HG02852 (cell line): Measurements from ENCODE around the gene PARD3.

ENCODE experiments used
- ATAC-seq: cut with Tn5 transposase; IDR thresholded peaks from one replicate; pipeline ENCODE4 v1.9.1; 2021; ENCODE audit warnings: mild to moderate bottlenecking, moderate library complexity; ENCODE audit not compliant: unreplicated experiment

PARD3 gene

GRCh38 chr10:34156781-34157425 lies 658.2 kb downstream of the PARD3 start:
- no peak for ATAC-seq

DNA sequence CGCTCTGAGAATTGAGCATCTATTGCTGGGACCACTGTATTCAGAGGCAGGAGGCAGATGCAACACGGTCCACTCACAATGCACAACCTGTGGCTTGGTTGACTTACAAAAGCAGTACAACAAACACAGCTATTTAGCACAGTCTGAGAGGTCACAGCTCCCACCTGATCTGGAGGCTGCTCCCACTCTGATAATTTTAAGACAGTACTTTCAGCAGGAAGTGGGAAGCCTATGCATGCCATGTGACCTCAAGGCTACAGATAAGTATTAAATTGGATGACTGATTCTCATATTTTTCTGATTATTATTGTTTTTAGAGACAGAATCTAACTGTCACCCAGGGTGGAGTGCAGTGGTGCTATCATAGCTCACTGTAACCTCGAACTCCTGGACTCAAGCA lies 659.3 kb downstream of the PARD3 start:
- no peak for ATAC-seq

DNA sequence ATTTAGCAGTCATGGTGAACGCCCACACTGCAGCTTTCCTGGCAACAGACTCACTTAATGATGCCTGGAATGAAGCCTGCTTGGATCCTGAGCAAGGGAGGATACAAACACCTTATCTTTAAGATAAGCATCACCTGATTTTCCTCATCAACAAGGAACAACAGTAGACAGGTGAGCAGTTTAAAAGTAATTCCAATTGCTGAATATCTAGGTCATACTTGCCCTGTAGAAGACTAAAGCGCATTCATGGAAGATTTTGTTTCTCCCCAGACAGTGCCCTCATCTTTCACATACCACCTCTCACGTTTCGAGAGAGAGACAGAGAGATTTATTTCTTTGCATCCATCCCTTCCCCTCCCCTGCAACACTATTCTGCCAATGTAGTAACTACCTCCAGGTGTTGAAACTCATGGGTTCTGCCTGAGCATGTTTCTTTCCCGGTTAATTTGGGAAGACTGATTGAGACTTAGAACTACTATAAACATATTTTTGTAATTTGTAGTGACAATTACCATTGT lies 660.7 kb downstream of the PARD3 start:
- ATAC-seq: no peak

DNA sequence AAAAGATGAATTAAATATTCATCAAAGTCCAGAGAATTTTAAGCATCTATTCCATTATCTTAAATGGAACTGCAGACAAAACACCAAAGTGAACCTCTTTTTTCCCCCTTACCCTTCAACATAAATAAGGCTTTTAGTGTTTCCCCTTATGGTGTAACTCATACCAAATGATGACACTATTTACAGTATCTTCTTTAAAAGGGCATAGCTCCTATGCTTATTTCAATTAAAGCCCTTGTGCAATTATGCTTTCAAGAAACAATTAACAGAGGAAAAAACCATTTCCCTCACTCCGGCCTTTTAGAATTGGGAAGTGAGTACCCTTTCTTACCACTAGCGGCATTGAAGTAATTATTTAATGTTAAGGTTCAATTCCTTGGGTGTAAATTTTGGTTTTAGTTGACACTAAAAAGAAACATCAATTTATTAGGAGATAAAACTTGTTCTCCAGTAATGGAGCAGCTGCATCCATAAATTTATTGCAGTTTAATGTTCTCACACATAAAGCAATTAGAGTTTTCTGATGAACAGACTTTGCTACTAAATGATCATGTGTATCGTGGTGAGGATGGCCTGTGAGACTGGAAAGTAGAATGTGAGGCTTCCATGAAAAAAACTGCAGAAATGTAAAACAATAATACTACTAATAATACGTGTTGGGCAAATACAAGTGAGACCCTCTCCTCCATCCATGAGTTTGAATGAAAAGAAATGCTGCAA lies 661.3 kb downstream of the PARD3 start:
- no peak for ATAC-seq

DNA sequence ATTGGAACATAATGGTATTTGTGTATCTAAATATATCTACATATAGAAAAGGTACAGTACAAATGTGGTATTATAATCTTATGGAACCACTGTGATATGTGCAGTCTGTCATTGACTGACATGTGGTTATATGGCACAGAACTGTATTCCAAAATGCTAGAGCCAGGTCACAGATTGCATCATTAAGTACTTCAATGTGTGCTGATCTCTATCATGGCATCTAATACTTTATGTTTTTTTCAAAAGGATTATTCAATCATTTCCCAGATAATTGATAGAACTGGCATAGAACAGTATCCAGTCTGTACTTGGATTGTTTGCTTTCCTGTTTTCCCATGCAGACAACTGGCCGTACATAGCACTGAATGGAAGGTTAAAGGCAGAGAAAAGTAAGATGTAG lies 662.7 kb downstream of the PARD3 start:
- ATAC-seq: no peak

DNA sequence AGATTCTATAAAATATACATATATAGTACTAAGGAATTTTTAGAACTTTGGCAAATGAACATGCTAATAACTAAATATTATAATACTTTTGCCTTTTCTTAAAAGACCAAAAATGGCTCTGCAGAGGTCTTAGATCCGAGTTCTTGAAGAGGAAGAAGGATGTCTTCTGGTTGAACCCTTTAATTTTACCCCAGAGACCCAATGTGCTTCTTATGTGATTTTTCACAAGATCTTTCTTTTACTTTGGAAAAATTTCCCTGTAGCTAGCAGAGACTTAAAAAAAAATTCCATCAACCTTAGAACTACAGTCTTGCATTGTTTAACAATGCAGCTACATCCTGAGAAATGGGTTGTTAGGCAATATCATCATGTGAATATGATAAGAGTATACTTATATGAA lies 663.2 kb downstream of the PARD3 start:
- no peak for ATAC-seq

DNA sequence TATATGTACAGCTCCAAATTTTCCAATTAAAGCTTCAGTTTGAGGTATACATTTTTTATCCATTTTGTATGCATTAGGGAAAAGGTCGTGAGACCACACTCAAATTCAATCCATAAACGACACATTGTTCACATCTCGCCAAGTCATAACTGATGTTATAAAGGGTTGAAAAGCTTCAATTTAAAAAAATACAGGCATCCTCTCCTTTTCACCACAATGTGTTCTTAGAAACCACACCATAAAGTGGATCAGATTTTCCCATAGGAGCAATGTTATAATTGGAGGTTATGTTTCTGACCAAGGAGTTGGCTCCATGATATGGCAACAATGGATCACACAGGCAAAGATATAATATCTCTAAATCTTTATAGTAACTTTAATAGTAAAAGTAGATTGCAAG lies 663.6 kb downstream of the PARD3 start:
- ATAC-seq: no peak

DNA sequence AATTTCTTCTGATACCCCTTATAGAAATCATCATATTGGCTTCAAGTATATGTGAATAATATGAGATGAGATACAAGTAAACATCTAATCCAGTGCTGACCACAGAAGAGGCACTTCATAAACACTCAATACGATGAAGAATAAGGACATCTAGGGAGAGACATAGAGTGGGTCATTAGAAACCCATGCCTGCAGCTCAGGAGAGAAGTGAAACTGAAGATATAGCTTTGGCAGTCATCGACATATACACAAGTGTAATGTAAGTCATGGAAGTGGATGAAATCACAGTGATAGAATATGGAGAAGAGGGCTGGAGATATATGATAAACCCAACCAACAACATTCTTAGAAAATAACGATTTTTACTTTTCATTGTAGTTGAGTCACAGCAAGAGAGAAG lies 665.0 kb downstream of the PARD3 start:
- ATAC-seq: no peak

GRCh38 chr10:34148305-34148657 lies 666.8 kb downstream of the PARD3 start:
- no peak for ATAC-seq

DNA sequence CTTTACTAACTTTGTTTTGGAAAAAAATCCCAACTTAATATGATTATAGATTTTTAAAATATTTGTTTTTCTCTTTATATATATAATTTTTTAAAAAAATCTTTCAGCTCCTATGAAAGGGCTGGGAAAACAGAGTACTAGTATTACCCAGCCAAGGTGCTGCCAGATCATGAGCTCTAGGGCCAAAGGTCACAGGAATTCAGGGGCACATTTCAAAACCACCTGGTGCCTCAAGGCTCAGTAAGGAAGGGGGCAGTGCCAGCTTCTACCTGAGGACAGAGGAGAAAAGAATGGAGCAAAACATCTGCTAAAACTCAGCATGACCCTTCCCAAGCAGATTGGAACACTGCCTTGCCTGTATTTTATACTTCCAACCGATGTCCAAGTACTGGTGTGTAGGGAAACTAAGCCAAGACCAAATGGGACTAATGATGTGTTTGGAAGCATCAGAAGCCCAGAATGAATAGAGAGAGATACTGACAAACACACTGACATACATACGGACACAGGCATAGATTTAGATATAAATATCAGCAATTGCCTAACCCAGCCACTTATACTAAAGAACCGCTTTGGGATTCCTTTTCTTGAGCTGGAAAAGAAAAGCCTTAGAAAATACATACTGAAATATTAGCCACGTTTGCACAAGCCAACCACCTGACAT lies 667.3 kb downstream of the PARD3 start:
- ATAC-seq: no peak

GRCh38 chr10:34145715-34146114 lies 669.4 kb downstream of the PARD3 start:
- ATAC-seq: no peak

DNA sequence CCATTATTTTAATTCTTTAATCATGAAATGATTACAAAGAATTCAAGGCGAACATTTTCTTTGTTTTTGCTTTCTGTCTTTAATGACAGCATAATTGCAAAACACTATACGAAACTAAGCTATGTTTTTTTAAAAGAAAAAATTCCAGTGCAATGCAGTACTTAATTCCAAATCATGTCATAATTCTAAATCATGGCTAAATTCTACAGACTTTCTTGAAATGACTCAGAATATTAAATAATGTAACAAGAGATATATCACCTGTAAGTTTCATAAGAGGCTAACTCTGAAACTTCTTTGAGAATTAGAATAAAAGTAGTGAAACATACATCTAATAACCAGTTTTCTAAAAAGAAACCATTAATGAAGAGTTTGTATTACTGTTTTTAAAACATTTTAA lies 671.6 kb downstream of the PARD3 start:
- no peak for ATAC-seq

DNA sequence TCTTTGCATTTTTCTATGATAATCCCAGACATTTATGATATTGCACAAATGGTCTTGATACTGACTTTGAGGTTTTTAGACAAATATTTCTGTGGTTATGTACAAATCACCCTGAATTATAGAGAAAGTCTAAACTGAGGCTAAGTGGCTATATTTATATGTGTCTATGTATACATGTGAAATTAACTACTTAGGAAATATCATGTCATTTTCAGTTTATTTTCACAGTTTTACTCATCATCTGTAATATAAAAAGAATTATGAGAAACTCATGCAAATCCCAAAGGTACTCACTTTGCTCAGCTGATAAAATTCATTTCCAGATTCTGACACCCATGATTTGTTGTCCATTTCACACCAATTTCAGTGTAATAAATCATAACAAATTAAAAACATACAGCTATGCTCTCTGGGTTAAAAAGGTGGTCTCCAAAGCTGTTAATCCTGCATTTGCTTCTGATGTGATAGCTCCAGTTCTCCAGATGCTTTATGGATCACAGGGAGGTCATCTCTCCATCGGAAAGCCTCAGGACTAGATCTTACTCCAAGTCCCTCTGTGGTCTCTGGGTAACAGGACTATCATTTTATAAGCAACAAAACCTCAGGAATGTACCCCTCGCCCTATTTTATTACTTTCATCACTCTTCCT lies 673.9 kb downstream of the PARD3 start:
- ATAC-seq: no peak

DNA sequence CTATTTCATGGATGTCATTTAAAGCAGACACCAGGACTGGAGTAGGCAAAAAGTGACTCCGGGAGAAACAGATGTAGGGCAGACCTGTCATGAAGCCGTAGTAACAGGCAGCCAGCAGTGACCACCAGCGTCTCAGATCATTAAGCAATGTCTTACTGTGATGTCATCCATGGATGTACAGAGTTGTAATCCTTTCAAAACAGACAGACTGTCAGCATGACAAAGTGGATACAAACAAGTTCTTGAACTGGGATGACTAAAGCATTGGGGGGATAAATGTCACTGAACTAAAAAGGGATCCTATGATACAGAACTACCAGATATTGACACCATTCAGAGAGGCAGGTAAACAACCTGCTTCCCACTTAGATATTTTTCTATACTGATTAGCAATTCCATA lies 675.5 kb downstream of the PARD3 start:
- ATAC-seq: no peak

DNA sequence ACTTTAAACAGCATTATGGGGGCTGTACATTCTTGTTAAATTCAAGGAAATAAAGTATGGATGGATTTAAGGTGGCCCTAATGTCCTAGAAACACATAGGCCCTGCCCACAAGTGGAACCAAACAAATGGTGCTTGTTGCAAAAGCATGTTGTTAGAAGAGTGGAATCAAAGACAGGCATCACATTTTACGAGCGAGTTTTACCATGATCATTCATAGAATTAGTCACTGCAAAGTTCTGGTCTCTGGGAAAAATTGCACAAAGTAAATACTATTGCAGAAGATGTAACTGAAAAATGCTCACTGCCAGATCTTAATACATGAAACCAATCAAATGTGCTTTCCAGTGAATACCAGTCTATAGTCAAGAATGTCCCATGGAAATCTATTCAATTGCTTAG lies 677.1 kb downstream of the PARD3 start:
- ATAC-seq: no peak

DNA sequence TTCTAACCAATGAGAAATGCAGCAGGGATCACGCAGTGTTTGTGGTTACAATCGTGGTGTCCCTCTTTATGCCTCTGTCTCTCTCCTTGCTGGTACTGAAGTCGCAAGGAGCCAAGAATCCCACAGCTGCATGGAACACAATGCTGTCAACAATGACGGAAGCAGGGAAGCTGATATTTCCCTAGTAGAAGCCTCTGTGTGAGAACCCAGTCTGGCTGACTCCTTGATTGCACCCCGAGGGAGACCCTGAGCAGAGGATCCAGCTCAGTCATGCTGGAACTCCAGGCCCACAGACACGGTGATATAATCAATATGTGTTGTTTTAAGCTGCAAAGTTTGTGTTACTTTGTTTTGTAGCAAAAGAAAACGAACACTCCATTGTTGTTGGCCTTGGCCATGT lies 677.9 kb downstream of the PARD3 start:
- ATAC-seq: no peak

DNA sequence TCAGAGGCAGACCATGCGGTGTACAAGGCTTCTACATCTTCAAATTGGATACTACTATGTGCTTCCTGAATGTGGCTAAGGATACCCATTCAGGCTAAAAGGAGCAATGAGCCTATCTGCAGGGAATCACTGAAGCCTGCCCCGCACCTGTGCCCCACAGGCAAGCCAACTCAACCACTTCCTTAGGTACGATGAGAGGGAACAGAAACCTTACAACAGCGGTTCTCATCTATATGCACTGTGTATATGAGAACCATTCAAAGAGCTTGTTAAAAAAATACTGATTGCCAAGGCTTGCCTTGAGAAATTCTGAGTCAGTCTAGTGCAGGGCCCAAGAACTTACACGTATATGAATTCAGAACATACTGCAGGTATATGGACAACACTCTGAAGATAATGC lies 679.6 kb downstream of the PARD3 start:
- no peak for ATAC-seq

- no peak for ATAC-seq
Measured at GRCh38 chr10:34134602-34135001, 680.5 kb downstream of the PARD3 start.

DNA sequence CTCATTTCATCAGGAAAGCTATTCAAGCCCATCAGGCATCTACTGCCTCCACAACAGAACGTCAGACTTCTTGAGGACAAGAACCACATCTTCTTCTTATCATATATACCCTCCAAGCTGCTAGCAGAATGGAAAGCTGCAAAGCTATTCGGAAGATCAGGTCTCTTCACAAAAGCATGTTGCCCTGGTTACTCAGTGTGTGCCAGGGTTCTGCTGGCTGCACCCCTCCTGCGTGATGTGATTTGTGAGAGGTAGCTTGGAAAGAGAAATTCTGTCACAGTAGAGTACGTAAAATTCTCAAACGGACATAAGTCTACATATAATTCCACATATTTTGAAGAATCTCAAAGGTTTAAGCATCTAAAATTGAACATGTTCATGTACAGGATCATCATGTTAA lies 681.7 kb downstream of the PARD3 start:
- no peak for ATAC-seq

- no peak for ATAC-seq
Measured at GRCh38 chr10:34131152-34131551, 683.9 kb downstream of the PARD3 start.

DNA sequence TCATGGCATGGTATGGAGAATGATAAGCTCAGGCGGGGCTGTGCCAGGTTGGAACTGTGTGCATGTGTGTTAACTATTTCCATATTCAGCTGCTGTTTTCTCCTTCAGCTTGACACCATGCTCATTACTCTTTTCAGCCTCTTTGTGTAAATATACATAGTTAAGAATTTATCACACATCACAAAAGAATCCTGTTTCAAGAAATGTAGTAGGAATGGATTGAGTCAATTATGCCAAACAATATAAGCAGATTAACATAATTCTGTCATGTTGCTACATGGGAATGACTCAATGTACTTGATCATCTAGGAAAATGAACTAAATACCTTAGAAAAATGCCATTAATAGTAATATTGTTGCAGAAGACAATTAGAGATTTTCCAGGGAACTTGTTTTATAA lies 687.4 kb downstream of the PARD3 start:
- ATAC-seq: no peak
